Thyroid gland (tissue), 4 donors: ENCODE data around the gene RIC3.

Experiments
- CTCF ChIP-seq, 6 experiments: fragments of 200-600 bp in 3 of 6; fragments of 450-650 bp in 3 of 6; sonication (generic) in 3 of 6; IDR thresholded peaks; one replicate each; pipeline ENCODE4 v1.5.1; 2016 to 2019; ENCODE audit warnings: antibody characterized with exemption in 6 of 6, mild to moderate bottlenecking in 2 of 6, inconsistent platforms in 1 of 6, moderate library complexity in 1 of 6
- POLR2A ChIP-seq, 2 donors: fragments of 450-650 bp; IDR thresholded peaks; one replicate each; pipeline ENCODE4 v1.6.1; 2017; ENCODE audit warnings: antibody characterized with exemption in 2 of 2, mild to moderate bottlenecking in 2 of 2, moderate library complexity in 1 of 2

- TF ChIP-seq CTCF (IDR thresholded peaks at IDR 0.05) (no peak), POLR2A (IDR thresholded peaks at IDR 0.05) (no peak)
These were observed 68.7 kb downstream of the RIC3 start for GRCh38 chr11:8100158-8100557.
